ENCODE data around the gene PDE3A. TPM values are rescaled to one million over a fixed set of nuclear protein-coding genes. Genes with fewer than 3 reads are reported as not detected.

The PDE3A gene
- total RNA-seq, 2 experiments from 2014 or later = not detected

GRCh38 chr12:20474443-20474842, 106.1 kb downstream of the PDE3A start:
- peaks cover 1% of the 10 kb centered on the region for H3K27me3 Mint-ChIP-seq
- H3K9me3 Mint-ChIP-seq = no peaks in the 10 kb centered on the region
- no peak overlapping the region for H3K4me3 Mint-ChIP-seq
- no peaks in the 10 kb centered on the region for H3K4me1 Mint-ChIP-seq (ENCODE audit: low read depth)
- H3K36me3 Mint-ChIP-seq = no peaks in the 10 kb centered on the region
- DNase-seq = no peak
- intact Hi-C loops (cut with micrococcal nuclease) = no loop called here
- H3K27ac Mint-ChIP-seq = no peak overlapping the region
- ChIA-PET CTCF (no interaction called here), POLR2A (no interaction called here)

DNA sequence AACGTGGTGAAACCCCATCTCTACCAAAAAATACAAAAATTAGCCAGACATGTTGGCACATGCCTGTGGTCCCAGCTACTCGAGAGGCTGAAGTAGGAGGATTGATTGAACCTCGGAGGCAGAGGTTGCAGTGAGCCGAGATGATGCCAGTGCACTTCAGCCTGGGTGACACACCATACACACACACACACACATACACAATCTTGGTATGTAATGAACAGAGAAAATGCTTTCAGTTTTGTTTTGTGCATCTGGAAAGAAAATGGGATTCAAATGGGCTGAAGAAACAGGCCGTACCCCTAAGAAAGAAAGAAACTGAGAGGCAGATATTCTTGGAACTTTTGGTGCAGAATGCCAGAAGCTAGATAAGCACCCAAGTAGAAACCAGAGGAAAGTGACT, 107.2 kb downstream of the PDE3A start:
- no peaks in the 10 kb centered on the region for H3K9me3 Mint-ChIP-seq
- peaks cover 1% of the 10 kb centered on the region for H3K27me3 Mint-ChIP-seq
- H3K4me3 Mint-ChIP-seq = no peak overlapping the region
- POLR2A ChIA-PET = no interaction called here
- no peaks in the 10 kb centered on the region for H3K36me3 Mint-ChIP-seq
- no peak for DNase-seq
- CTCF ChIA-PET = no interaction called here
- H3K27ac Mint-ChIP-seq = no peak overlapping the region
- intact Hi-C loops (cut with micrococcal nuclease) = no loop called here
- H3K4me1 Mint-ChIP-seq (ENCODE audit: low read depth) = no peaks in the 10 kb centered on the region

DNA sequence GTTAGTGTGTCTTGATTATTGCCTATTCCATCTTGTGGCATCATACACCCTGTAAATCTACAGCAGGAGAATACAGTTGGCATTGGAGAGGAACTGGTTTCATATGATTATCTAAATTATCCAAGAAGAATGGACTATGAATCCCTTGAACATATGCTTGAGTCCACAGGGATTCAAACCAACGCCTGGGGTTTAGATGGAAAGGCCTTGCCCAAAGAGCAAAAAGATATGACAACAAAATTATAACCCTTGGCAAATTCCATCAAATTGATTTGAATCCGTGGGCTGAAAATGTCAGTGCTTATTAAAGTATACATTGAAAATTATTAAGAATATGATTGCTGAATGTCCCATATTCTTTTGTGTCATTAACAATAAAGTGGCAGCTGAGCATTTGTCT, 108.2 kb downstream of the PDE3A start:
- intact Hi-C loops (cut with micrococcal nuclease) = no loop called here
- Mint-ChIP-seq H3K36me3 (no peaks in the 10 kb centered on the region), H3K4me1 (ENCODE audit: low read depth) (no peaks in the 10 kb centered on the region), H3K4me3 (no peak overlapping the region), H3K27ac (no peak overlapping the region), H3K9me3 (no peaks in the 10 kb centered on the region), H3K27me3 (no peaks in the 10 kb centered on the region)
- no peak for DNase-seq
- POLR2A ChIA-PET = no interaction called here
- CTCF ChIA-PET = no interaction called here

GRCh38 chr12:20477255-20477654, 108.9 kb downstream of the PDE3A start:
- intact Hi-C loops (cut with micrococcal nuclease) = no loop called here
- H3K27me3 Mint-ChIP-seq = no peaks in the 10 kb centered on the region

GRCh38 chr12:20477672-20478071, 109.3 kb downstream of the PDE3A start:
- Mint-ChIP-seq H3K9me3 (no peaks in the 10 kb centered on the region), H3K36me3 (no peaks in the 10 kb centered on the region), H3K27ac (no peak overlapping the region), H3K4me1 (ENCODE audit: low read depth) (no peaks in the 10 kb centered on the region), H3K27me3 (no peaks in the 10 kb centered on the region), H3K4me3 (no peak overlapping the region)
- POLR2A ChIA-PET = no interaction called here
- DNase-seq = no peak
- intact Hi-C loops (cut with micrococcal nuclease) = no loop called here
- CTCF ChIA-PET = interaction anchor here (0.9 kb wide), 1 partner anchor 13 kb away, joined by 3 read pairs; no protein-coding TSS in a partner anchor

More at GRCh38 chr12:20477255-20477654, 108.9 kb downstream of the PDE3A start:
- no peaks in the 10 kb centered on the region for H3K4me1 Mint-ChIP-seq (ENCODE audit: low read depth)
- no peaks in the 10 kb centered on the region for H3K9me3 Mint-ChIP-seq
- DNase-seq = no peak
- H3K36me3 Mint-ChIP-seq = no peaks in the 10 kb centered on the region
- no peak overlapping the region for H3K4me3 Mint-ChIP-seq
- POLR2A ChIA-PET = no interaction called here
- CTCF ChIA-PET = interaction anchor here (0.9 kb wide), 1 partner anchor 12 kb away, joined by 3 read pairs; no protein-coding TSS in a partner anchor
- H3K27ac Mint-ChIP-seq = no peak overlapping the region

DNA sequence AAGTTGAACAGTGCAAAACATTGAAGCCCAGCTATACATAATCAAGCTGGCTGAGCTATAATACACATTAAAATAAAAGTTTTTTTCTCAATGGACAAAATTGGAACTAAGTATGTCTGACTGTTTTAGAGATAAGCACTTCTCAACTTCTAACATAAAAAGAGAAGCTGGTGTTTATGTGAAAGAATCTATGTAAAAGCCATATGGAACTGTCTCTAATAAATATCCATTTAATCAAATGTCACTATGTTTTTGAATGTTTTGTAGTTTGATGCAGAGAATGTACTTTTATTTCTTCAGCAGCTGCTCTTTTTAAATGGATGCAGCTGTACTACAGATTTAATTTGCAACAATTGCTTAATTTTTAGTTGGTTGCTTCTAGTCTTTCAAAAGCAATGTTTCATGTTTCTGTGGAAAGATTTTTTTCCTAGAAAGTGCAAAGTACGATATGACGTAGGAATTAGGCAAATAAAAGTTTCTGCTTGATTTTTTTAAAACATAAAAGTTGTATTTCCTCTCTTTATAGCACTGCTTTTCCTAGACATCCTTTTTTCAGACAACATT, 114.2 kb downstream of the PDE3A start:
- DNase-seq = no peak
- no peaks in the 10 kb centered on the region for H3K27me3 Mint-ChIP-seq
- POLR2A ChIA-PET = no interaction called here
- no peak overlapping the region for H3K27ac Mint-ChIP-seq
- H3K4me1 Mint-ChIP-seq (ENCODE audit: low read depth) = no peaks in the 10 kb centered on the region
- intact Hi-C loops (cut with micrococcal nuclease) = no loop called here
- CTCF ChIA-PET = no interaction called here
- no peaks in the 10 kb centered on the region for H3K36me3 Mint-ChIP-seq
- H3K4me3 Mint-ChIP-seq = no peak overlapping the region
- no peaks in the 10 kb centered on the region for H3K9me3 Mint-ChIP-seq

DNA sequence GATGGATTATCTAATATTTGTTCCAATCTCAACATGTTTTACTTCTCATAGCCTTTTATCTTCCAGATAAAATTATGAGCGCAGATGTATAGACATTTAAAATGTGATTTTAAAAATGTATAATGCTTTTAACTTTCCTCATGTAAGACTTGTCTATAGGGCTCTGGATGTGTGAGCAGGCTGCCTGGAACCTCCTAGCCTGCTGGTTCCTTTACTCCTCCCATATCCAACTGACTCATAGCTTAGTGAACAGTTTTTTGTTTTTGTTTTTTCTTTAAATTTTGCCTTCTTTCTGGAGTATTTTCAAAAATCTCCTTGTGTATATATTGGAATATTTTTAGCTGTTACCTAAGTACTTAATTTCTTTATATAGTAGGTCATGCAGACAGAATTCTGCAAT, 115.4 kb downstream of the PDE3A start:
- ChIA-PET POLR2A (no interaction called here), CTCF (no interaction called here)
- no peak for DNase-seq
- H3K9me3 Mint-ChIP-seq = no peaks in the 10 kb centered on the region
- H3K4me1 Mint-ChIP-seq (ENCODE audit: low read depth) = no peaks in the 10 kb centered on the region
- no peaks in the 10 kb centered on the region for H3K36me3 Mint-ChIP-seq
- intact Hi-C loops (cut with micrococcal nuclease) = no loop called here
- no peak overlapping the region for H3K4me3 Mint-ChIP-seq
- H3K27me3 Mint-ChIP-seq = no peaks in the 10 kb centered on the region
- H3K27ac Mint-ChIP-seq = no peak overlapping the region

DNA sequence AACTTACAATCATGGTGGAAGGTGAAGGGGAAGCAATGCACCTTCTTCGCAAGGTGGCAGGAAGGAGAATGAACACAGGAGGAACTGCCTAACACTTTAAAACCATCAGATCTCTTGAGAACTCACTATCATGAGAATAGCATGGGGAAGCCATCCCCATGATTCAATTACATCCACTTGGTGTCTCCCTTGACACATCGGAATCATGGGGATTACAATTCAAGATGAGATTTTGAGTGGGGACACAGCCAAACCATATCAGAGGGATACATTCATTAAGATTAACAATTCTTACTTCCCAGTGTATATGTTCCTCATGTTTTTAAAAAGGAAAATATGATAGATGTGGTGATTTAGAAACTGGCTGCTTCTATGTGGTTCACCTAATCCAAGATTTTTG, 117.9 kb downstream of the PDE3A start:
- no peak overlapping the region for H3K27ac Mint-ChIP-seq
- DNase-seq = no peak
- no peaks in the 10 kb centered on the region for H3K36me3 Mint-ChIP-seq
- H3K27me3 Mint-ChIP-seq = no peaks in the 10 kb centered on the region
- H3K4me3 Mint-ChIP-seq = no peak overlapping the region
- H3K9me3 Mint-ChIP-seq = no peaks in the 10 kb centered on the region
- ChIA-PET POLR2A (no interaction called here), CTCF (no interaction called here)
- no peaks in the 10 kb centered on the region for H3K4me1 Mint-ChIP-seq (ENCODE audit: low read depth)
- intact Hi-C loops (cut with micrococcal nuclease) = no loop called here

- H3K4me1 Mint-ChIP-seq (ENCODE audit: low read depth) = peaks cover 4% of the 10 kb centered on the region
- CTCF ChIA-PET = no interaction called here
- intact Hi-C loops (cut with micrococcal nuclease) = no loop called here
- no peak overlapping the region for H3K27ac Mint-ChIP-seq
- POLR2A ChIA-PET = no interaction called here
- no peak overlapping the region for H3K4me3 Mint-ChIP-seq
- no peak for DNase-seq
- peaks cover 3% of the 10 kb centered on the region for H3K9me3 Mint-ChIP-seq
- no peaks in the 10 kb centered on the region for H3K27me3 Mint-ChIP-seq
- H3K36me3 Mint-ChIP-seq = no peaks in the 10 kb centered on the region
These were observed 119.2 kb downstream of the PDE3A start for GRCh38 chr12:20487519-20487918.

DNA sequence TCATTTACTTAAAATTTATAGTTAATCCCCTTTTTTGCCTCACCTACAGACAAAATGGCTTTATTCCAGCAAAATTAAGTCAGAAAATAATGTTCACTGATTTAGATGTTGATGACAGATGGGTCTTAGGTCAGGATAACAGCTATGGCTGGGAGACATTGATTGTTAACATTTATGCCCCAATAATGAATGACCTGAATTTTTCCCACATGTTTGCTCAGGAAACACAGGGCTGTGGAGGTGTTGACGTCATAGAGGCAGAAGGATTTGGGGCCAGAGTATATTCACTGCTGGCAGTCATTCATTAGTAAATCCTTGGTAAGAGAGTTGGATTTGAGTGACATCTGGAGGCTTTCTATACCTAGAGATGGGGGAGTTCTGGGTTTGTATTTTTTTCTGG, 121.3 kb downstream of the PDE3A start:
- POLR2A ChIA-PET = no interaction called here
- Mint-ChIP-seq H3K27me3 (no peaks in the 10 kb centered on the region), H3K4me1 (ENCODE audit: low read depth) (peaks cover 4% of the 10 kb centered on the region), H3K4me3 (no peak overlapping the region), H3K9me3 (peaks cover 3% of the 10 kb centered on the region), H3K36me3 (no peaks in the 10 kb centered on the region), H3K27ac (no peak overlapping the region)
- CTCF ChIA-PET = no interaction called here
- DNase-seq = no peak
- intact Hi-C loops (cut with micrococcal nuclease) = no loop called here

GRCh38 chr12:20490213-20490612, 121.9 kb downstream of the PDE3A start:
- no peak overlapping the region for H3K27ac Mint-ChIP-seq
- ChIA-PET POLR2A (no interaction called here), CTCF (no interaction called here)
- no peaks in the 10 kb centered on the region for H3K36me3 Mint-ChIP-seq
- intact Hi-C loops (cut with micrococcal nuclease) = no loop called here
- H3K4me3 Mint-ChIP-seq = no peak overlapping the region
- H3K27me3 Mint-ChIP-seq = no peaks in the 10 kb centered on the region
- H3K4me1 Mint-ChIP-seq (ENCODE audit: low read depth) = peaks cover 4% of the 10 kb centered on the region
- H3K9me3 Mint-ChIP-seq = peaks cover 3% of the 10 kb centered on the region
- no peak for DNase-seq

- Mint-ChIP-seq H3K9me3 (peaks cover 3% of the 10 kb centered on the region), H3K4me1 (ENCODE audit: low read depth) (peaks cover 4% of the 10 kb centered on the region), H3K36me3 (no peaks in the 10 kb centered on the region), H3K27me3 (no peaks in the 10 kb centered on the region), H3K27ac (no peak overlapping the region), H3K4me3 (no peak overlapping the region)
- intact Hi-C loops (cut with micrococcal nuclease) = no loop called here
- POLR2A ChIA-PET = no interaction called here
- no peak for DNase-seq
- CTCF ChIA-PET = no interaction called here
These were observed 123.0 kb downstream of the PDE3A start for GRCh38 chr12:20491290-20491689.

DNA sequence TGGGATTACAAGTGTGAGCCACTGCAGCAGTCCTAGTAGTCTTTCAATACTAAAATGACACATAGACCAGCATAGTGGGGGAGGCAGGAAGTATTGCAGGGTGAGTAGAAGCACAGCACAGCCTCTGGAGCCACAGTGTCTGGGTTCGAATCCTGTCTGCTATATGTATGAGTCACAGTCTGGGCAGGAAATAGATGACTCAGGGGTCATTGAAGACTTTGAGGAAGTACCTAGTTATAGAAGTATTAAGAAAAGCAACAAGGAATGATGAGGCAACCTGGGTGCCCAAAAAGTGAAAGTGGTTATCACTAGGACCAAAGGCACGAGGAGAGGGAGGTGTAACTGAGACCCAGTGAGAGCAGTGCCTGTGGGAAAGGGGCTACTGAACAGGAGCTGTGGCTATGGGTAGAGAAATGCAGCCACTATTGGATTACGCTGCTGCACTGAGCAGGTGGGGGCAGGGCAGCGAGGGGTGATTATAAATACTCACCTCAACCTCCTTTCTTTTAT, 124.0 kb downstream of the PDE3A start:
- Mint-ChIP-seq H3K9me3 (peaks cover 3% of the 10 kb centered on the region), H3K27me3 (no peaks in the 10 kb centered on the region), H3K4me1 (ENCODE audit: low read depth) (peaks cover 4% of the 10 kb centered on the region), H3K36me3 (no peaks in the 10 kb centered on the region), H3K27ac (no peak overlapping the region), H3K4me3 (no peak overlapping the region)
- ChIA-PET POLR2A (no interaction called here), CTCF (no interaction called here)
- peak; percentile 42 for DNase-seq
- intact Hi-C loops (cut with micrococcal nuclease) = no loop called here
